MV-4-11 (cell line): ENCODE data around the gene ZNF598.
"Not testable (repeated sequence)": the region's sequence is repeated elsewhere in the genome, so short reads cannot be mapped to it uniquely, and the experiment has no call there.

Experiments used
- DNase-seq: peaks from one replicate; lab custom pipeline; 2025; lab: John Stamatoyannopoulos, UW

Gene ZNF598

GRCh38 chr16:1958143-1958491 is 51.5 kb downstream of the ZNF598 start:
- DNase-seq: not testable (repeated sequence)

GRCh38 chr16:1957434-1958142 is 52.0 kb downstream of the ZNF598 start:
- DNase-seq: not testable (repeated sequence)

- DNase-seq: no peak
These were observed 55.9 kb downstream of the ZNF598 start for GRCh38 chr16:1953734-1954133.

GRCh38 chr16:1950559-1950958 is 59.1 kb downstream of the ZNF598 start:
- no peak for DNase-seq

- no peak for DNase-seq
These were observed 59.6 kb downstream of the ZNF598 start for GRCh38 chr16:1950047-1950446.

- DNase-seq: no peak
These were observed 60.1 kb downstream of the ZNF598 start for GRCh38 chr16:1949507-1949906.
